CD14-positive monocyte (primary cell): ENCODE data around the gene KRTAP12-4. TPM values are rescaled to one million over a fixed set of nuclear protein-coding genes. Genes with fewer than 3 reads are reported as not detected.
"Not testable (repeated sequence)": the region's sequence is repeated elsewhere in the genome, so short reads cannot be mapped to it uniquely, and the experiment has no call there.

Experiments used
- DNase-seq, 3 donors: peaks; one replicate each; pipeline ENCODE4 v3.0.0-alpha.2; 2011 to 2022
- H2AFZ ChIP-seq: 2 replicates; pipeline ENCODE4 v1.6.0; 2012; ENCODE audit warnings: mild to moderate bottlenecking, low read depth, low read length, inconsistent platforms; ENCODE audit not compliant: insufficient read depth, poor library complexity, severe bottlenecking
- H3K27ac ChIP-seq, 2 donors: 1 replicate in 1 of 2; 2 replicates in 1 of 2; pipeline ENCODE4 v1.5.1; 2012 to 2013; ENCODE audit warnings: low read length in 2 of 2, control low read depth in 1 of 2, inconsistent platforms in 1 of 2, low read depth in 1 of 2, mild to moderate bottlenecking in 1 of 2
- H3K27me3 ChIP-seq, 2 donors: one replicate each; pipeline versions ENCODE4 v1.6.0 to v1.6.1; 2011 to 2013; ENCODE audit warnings: low read length in 2 of 2; ENCODE audit not compliant: control insufficient read depth in 2 of 2, insufficient read depth in 2 of 2
- H3K36me3 ChIP-seq, 2 donors: replicated peaks in 1 of 2; 1 replicate in 1 of 2; 2 replicates in 1 of 2; pipeline versions ENCODE4 v1.5.1 to v1.6.1; 2012 to 2013; ENCODE audit warnings: low read length in 2 of 2, control low read depth in 1 of 2, inconsistent platforms in 1 of 2, mild to moderate bottlenecking in 1 of 2; ENCODE audit not compliant: insufficient read depth in 2 of 2, control insufficient read depth in 1 of 2
- H3K4me1 ChIP-seq, 2 donors: 1 replicate in 1 of 2; 2 replicates in 1 of 2; pipeline versions ENCODE4 v1.5.1 to v1.6.1; 2012 to 2013; ENCODE audit warnings: low read length in 2 of 2, control low read depth in 1 of 2, inconsistent platforms in 1 of 2, mild to moderate bottlenecking in 1 of 2, moderate library complexity in 1 of 2; ENCODE audit not compliant: insufficient read depth in 2 of 2, control insufficient read depth in 1 of 2
- H3K4me2 ChIP-seq: replicated peaks from 2 replicates; pipeline ENCODE3; 2012; ENCODE audit warnings: low read length, moderate library complexity, mild to moderate bottlenecking; ENCODE audit not compliant: poor library complexity, severe bottlenecking; ENCODE audit errors: extremely low read depth
- H3K4me3 ChIP-seq, 3 experiments: fragments of 200-600 bp in 1 of 3; sonication (generic) in 1 of 3; replicated peaks in 1 of 3; 1 replicate in 2 of 3; 2 replicates in 1 of 3; pipeline ENCODE4 v1.5.1; 2011 to 2013; ENCODE audit warnings: low read length in 3 of 3, mild to moderate bottlenecking in 3 of 3, control low read depth in 2 of 3, low read depth in 2 of 3, inconsistent platforms in 1 of 3, moderate library complexity in 1 of 3
- H3K79me2 ChIP-seq: 2 replicates; pipeline ENCODE4 v1.6.0; 2012; ENCODE audit warnings: mild to moderate bottlenecking, control low read depth, inconsistent platforms, low read length, moderate library complexity; ENCODE audit not compliant: insufficient read depth
- H3K9ac ChIP-seq: 2 replicates; pipeline ENCODE4 v1.6.0; 2017; ENCODE audit warnings: low read length, mild to moderate bottlenecking; ENCODE audit not compliant: insufficient read depth, poor library complexity, severe bottlenecking
- H3K9me3 ChIP-seq, 2 donors: replicated peaks in 1 of 2; 1 replicate in 1 of 2; 2 replicates in 1 of 2; pipeline versions ENCODE4 v1.5.1 to v1.6.1; 2012 to 2013; ENCODE audit warnings: low read length in 2 of 2, control low read depth in 1 of 2; ENCODE audit not compliant: control insufficient read depth in 1 of 2, insufficient read depth in 1 of 2
- H4K20me1 ChIP-seq: 2 replicates; pipeline ENCODE4 v1.6.0; 2012; ENCODE audit warnings: mild to moderate bottlenecking, low read length, control low read depth, moderate library complexity; ENCODE audit not compliant: insufficient read depth
- H3K27ac Mint-ChIP-seq, 7 donors: one replicate each; pipeline ENCODE4 v1.8.0; 2020; ENCODE audit warnings: mild to moderate bottlenecking in 7 of 7, mixed read lengths in 7 of 7, moderate library complexity in 6 of 7, inconsistent platforms in 2 of 7
- H3K27me3 Mint-ChIP-seq, 3 donors: one replicate each; pipeline ENCODE4 v1.8.0; 2021 to 2022; ENCODE audit warnings: low read depth in 3 of 3, mild to moderate bottlenecking in 3 of 3, mixed read lengths in 3 of 3, moderate library complexity in 3 of 3, inconsistent platforms in 1 of 3
- H3K36me3 Mint-ChIP-seq, 2 donors: one replicate each; pipeline ENCODE4 v1.8.0; 2020; ENCODE audit warnings: mixed read lengths in 2 of 2, inconsistent platforms in 1 of 2, mild to moderate bottlenecking in 1 of 2
- H3K4me1 Mint-ChIP-seq: one replicate; pipeline ENCODE4 v1.8.0; 2020; ENCODE audit warnings: mild to moderate bottlenecking, mixed read lengths
- H3K4me3 Mint-ChIP-seq, 2 donors: one replicate each; pipeline ENCODE4 v1.8.0; 2020; ENCODE audit warnings: mild to moderate bottlenecking in 2 of 2, mixed read lengths in 2 of 2, moderate library complexity in 1 of 2
- H3K9me3 Mint-ChIP-seq, 7 donors: one replicate each; pipeline ENCODE4 v1.8.0; 2020 to 2022; ENCODE audit warnings: mixed read lengths in 7 of 7, mild to moderate bottlenecking in 6 of 7, moderate library complexity in 6 of 7, inconsistent platforms in 2 of 7
- WGBS: methylation state at CpG from one replicate; pipeline ENCODE4 v1.1.5; 2013; ENCODE audit warnings: missing lambda C conversion rate; ENCODE audit not compliant: insufficient coverage; 5-methylcytosine and 5-hydroxymethylcytosine counted together
- intact Hi-C, 2 donors: fragments of 100-400 bp; cut with micrococcal nuclease; formaldehyde crosslinking; loops; one replicate each; pipeline versions ENCODE4 v1.15.0 to v1.15.1; 2023
- polyA plus RNA-seq, 3 donors: library from polyadenylated mRNA; depleted of rRNA in 1 of 3; unstranded in 2 of 3; stranded (reverse) in 1 of 3; fragments of 300-500 nt in 2 of 3; fragments of >200 nt in 1 of 3; fragmentation: Illumina TruSeq in 2 of 3; gene quantifications; 1 replicate in 2 of 3; 2 replicates in 1 of 3; pipeline ENCODE4 v1.2.3, GENCODE V29; 2012 to 2021
- TF ChIP-seq, protein P1 (sequence below): fragments of 200-600 bp; IDR thresholded peaks from one replicate; pipeline ENCODE4 v1.8.0; 2022; ENCODE audit warnings: antibody characterized with exemption, mild to moderate bottlenecking

Gene KRTAP12-4
- polyA plus RNA-seq, 3 donors: not detected

DNA sequence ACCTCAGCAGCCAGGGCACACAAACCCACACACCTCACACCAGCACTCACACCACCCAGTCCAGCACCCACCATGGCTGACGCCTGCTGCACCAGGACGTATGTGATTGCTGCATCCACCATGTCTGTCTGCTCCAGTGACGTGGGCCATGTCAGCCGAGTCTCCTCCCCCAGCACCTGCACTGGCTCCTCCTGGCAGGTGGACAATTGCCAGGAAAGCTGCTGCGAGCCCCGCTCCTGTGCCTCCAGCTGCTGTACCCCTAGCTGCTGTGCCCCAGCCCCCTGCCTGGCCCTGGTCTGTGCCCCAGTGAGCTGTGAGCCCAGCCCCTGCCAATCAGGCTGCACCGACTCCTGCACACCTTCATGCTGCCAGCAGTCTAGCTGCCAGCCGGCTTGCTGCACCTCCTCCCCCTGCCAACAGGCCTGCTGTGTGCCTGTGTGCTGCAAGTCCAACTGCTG, 42.4 kb downstream of the KRTAP12-4 start, which contains the start of gene KRTAP10-8:
TSS of gene KRTAP10-8 (plus strand) at position 51 of the 458 bp plus-strand sequence. CDS start at position 73, 22 bp downstream.
- peaks cover 19 to 25% of the 10 kb centered on the region in 2 donors for H3K9me3 ChIP-seq
- no peak for DNase-seq
- H3K36me3 ChIP-seq: no peaks in the 10 kb centered on the region
- peaks cover 0 to 9% (median 3%) of the 10 kb centered on the region in 3 donors for H3K27me3 Mint-ChIP-seq
- intact Hi-C loops: no loop called here
- H3K9ac ChIP-seq: no peak within 1 kb of the TSS
- H3K9me3 Mint-ChIP-seq: peaks cover 20 to 37% (median 31%) of the 10 kb centered on the region in 7 donors
- no peak within 1 kb of the TSS for H3K27ac ChIP-seq
- H3K4me1 ChIP-seq: no peaks in the 10 kb centered on the region
- no peaks in the 10 kb centered on the region for H3K4me1 Mint-ChIP-seq
- H3K36me3 Mint-ChIP-seq: no peaks in the 10 kb centered on the region
- 97% methylated on average over 8 of the region's 8 CpGs for WGBS
- no peak within 1 kb of the TSS for H2AFZ ChIP-seq
- no peak within 1 kb of the TSS for H3K4me2 ChIP-seq
- no peaks in the 10 kb centered on the region for H3K79me2 ChIP-seq
- TF ChIP-seq, protein P1, sequence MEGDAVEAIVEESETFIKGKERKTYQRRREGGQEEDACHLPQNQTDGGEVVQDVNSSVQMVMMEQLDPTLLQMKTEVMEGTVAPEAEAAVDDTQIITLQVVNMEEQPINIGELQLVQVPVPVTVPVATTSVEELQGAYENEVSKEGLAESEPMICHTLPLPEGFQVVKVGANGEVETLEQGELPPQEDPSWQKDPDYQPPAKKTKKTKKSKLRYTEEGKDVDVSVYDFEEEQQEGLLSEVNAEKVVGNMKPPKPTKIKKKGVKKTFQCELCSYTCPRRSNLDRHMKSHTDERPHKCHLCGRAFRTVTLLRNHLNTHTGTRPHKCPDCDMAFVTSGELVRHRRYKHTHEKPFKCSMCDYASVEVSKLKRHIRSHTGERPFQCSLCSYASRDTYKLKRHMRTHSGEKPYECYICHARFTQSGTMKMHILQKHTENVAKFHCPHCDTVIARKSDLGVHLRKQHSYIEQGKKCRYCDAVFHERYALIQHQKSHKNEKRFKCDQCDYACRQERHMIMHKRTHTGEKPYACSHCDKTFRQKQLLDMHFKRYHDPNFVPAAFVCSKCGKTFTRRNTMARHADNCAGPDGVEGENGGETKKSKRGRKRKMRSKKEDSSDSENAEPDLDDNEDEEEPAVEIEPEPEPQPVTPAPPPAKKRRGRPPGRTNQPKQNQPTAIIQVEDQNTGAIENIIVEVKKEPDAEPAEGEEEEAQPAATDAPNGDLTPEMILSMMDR: no peak
- no peaks in the 10 kb centered on the region for H4K20me1 ChIP-seq
- H3K27ac Mint-ChIP-seq: no peak within 1 kb of the TSS
- H3K27me3 ChIP-seq: no peaks in the 10 kb centered on the region
- no peak within 1 kb of the TSS for H3K4me3 ChIP-seq
- no peak within 1 kb of the TSS for H3K4me3 Mint-ChIP-seq

DNA sequence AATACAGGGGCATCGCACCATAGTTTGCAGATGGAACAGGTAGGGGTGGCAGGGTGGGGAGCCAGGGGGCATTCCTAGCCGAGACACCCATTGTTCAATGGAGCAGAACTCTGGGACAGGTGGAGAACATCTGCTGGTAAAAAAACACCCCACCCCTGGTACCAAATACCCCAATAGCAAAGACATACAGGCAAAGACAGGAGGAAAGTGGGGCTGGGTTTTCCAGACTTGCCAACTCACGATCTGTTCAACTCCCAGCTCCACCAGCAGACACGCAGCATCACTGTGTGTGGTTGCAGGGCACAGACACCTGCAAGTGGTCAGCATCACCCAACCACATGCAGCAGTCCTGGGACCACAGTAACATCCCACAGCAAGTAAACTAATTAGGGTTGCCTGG, 42.9 kb downstream of the KRTAP12-4 start:
- Histone ChIP-seq H3K4me2 (no peak overlapping the region), H2AFZ (no peak overlapping the region), H4K20me1 (no peaks in the 10 kb centered on the region), H3K4me1 (no peaks in the 10 kb centered on the region), H3K9ac (no peak overlapping the region), H3K36me3 (no peaks in the 10 kb centered on the region), H3K4me3 (no peak overlapping the region), H3K9me3 (peaks cover 19 to 25% of the 10 kb centered on the region in 2 donors), H3K27me3 (no peaks in the 10 kb centered on the region), H3K27ac (no peak overlapping the region), H3K79me2 (no peaks in the 10 kb centered on the region)
- Mint-ChIP-seq H3K27me3 (peaks cover 3 to 9% (median 3%) of the 10 kb centered on the region in 3 donors), H3K4me1 (no peaks in the 10 kb centered on the region), H3K4me3 (no peak overlapping the region), H3K27ac (no peak overlapping the region), H3K9me3 (peaks cover 22 to 37% (median 31%) of the 10 kb centered on the region in 7 donors), H3K36me3 (no peaks in the 10 kb centered on the region)
- DNase-seq: no peak
- intact Hi-C loops: no loop called here
- TF ChIP-seq, protein P1: no peak
- no CpG with 5 or more reads among the region's 4 CpGs for WGBS

DNA sequence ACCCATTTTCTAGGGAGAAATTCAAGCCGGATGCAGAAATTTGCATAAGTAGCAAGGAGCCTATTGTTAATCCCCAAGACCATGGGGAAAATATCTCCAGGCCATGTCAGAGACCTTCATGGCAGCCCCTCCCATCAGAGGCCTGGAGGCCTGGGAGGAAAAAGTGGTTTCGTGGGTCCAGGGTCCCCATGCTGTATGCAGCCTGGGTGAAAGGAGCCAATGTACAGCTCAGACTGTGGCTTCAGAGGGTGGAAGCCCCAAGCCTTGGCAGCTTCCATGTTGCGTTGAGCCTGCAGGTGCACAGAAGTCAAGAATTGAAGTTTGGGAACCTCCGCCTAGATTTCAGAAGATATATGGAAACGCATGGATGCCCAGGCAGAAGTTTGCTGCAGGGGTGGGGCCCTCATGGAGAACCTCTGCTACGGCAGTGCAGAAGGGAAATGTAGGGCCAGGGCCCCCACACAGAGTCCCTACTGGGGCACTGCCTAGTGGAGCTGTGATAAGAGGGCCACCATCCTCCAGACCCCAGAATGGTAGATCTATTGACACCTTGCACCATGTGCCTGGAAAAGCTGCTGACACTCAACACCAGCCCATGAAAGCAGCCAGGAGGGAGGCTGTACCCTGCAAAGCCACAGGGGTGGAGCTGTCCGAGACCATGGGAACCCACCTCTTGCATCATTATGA, 44.2 kb downstream of the KRTAP12-4 start:
- peaks cover 23 to 41% (median 32%) of the 10 kb centered on the region in 7 donors for H3K9me3 Mint-ChIP-seq
- H4K20me1 ChIP-seq, DNase-seq, H3K4me1 ChIP-seq, H3K27me3 Mint-ChIP-seq, H3K4me1 Mint-ChIP-seq, H3K36me3 ChIP-seq, H3K27ac ChIP-seq, H3K4me3 Mint-ChIP-seq, H3K4me2 ChIP-seq, H3K27ac Mint-ChIP-seq, H3K79me2 ChIP-seq, H3K4me3 ChIP-seq, H3K36me3 Mint-ChIP-seq, H3K27me3 ChIP-seq, intact Hi-C loops, H2AFZ ChIP-seq, H3K9ac ChIP-seq: not testable (repeated sequence)
- WGBS: 96% methylated on average over 4 of the region's 7 CpGs
- peaks cover 19 to 25% of the 10 kb centered on the region in 2 donors for H3K9me3 ChIP-seq
